ENCODE measurements around the gene EIPR1.

DNA sequence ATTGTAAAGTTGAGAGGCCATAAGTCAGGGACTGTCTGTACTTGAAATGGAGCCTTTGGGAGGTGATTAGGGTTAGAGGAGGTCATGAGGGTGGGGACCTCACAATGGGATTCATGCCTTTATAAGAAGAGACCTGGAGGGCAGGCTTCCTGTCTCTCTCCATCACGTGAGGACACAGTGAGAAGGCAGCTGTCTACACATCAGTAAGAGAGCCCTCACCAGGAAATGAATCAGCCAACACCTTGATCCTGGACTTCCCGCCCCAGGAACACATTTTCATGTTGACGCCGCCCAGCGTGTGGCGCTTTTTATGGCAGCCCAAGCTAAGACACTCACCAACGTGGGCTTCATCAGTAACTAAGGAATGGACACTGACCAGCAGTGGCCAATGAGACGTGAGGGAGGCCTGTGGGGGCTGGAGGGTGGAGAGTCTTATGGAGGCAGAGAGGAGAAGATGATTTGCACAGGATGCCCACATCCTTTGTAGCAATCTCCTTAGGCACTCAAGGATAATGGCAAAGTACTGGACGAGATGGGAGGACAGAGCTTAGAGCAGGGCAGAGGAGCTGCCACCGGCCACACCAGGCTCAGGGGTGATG lies 162.7 kb downstream of the EIPR1 start:
- TF ChIP-seq CTCF (conservative IDR thresholded peaks at IDR 0.05) (no peak), EZH2 (IDR thresholded peaks at IDR 0.05; ENCODE audit: low read depth) (no peak)
